ENCODE measurements around the gene PCP4. TPM values are rescaled to one million over a fixed set of nuclear protein-coding genes. Genes with fewer than 3 reads are reported as not detected.

Gene PCP4
- total and polyA plus RNA-seq, 3 experiments from 2014 or later, result not detected

DNA sequence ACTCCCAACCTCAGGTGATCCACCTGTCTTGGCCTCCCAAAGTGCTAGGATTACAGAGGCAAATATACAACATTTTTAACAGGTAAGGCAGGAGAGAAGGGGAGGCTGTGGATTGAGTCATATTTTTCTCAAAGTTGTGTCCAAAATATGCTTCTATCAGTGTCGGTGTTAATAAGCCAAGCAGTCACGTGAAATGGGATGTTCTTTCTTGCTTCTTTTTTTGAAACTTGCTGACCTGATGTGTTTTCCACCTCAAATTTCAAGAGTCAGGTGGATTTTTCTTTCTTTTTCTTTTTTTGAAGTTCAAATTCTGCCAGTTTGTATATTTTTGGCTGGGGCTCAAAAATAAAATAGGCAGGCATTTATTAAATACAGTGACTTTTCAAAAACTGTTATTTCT, 91.5 kb downstream of the PCP4 start:
- no peaks in the 10 kb centered on the region for H3K27me3 Mint-ChIP-seq
- ChIA-PET CTCF (no interaction called here), POLR2A (no interaction called here)
- H3K36me3 ChIP-seq (ENCODE audit: insufficient read depth, low read length), result no peaks in the 10 kb centered on the region
- no peak overlapping the region for H3K4me3 Mint-ChIP-seq
- no peaks in the 10 kb centered on the region for H3K27me3 ChIP-seq (ENCODE audit: insufficient read depth, low read length, poor library complexity, severe bottlenecking)
- H3K36me3 Mint-ChIP-seq, result no peaks in the 10 kb centered on the region
- H3K4me1 Mint-ChIP-seq, result no peaks in the 10 kb centered on the region
- no peak overlapping the region for H3K27ac ChIP-seq (ENCODE audit: low read depth, low read length)
- no peak overlapping the region for H3K4me3 ChIP-seq (ENCODE audit: low read length)
- H3K4me1 ChIP-seq (ENCODE audit: insufficient read depth, low read length), result no peaks in the 10 kb centered on the region
- no peak for DNase-seq
- H3K9me3 ChIP-seq (ENCODE audit: low read length), result no peaks in the 10 kb centered on the region
- H3K9me3 Mint-ChIP-seq, result peaks cover 9 to 23% (median 11%) of the 10 kb centered on the region in 5 donors
- no peak overlapping the region for H3K27ac Mint-ChIP-seq

DNA sequence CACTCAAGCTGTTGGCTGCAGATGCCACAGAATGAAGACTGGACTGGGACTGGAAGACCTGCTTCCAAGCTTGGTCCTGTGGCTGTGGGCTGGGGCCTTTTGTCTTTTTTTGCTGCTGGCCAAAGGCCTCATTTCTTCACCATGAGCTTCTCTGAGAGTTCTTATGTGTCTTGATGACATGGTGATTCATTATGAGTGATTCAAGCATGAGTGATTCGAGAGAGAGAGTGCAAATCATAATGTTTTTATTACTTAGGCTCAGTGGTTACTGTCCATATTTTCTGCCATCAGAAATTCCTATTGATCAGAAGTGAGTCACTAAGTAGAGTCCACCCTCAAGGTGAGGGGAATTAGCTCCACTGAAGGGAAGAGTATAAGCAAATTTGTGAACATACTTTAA, 94.0 kb downstream of the PCP4 start:
- POLR2A ChIA-PET, result no interaction called here
- Mint-ChIP-seq H3K9me3 (peaks cover 9 to 21% (median 13%) of the 10 kb centered on the region in 5 donors), H3K27me3 (no peaks in the 10 kb centered on the region), H3K36me3 (no peaks in the 10 kb centered on the region), H3K4me3 (no peak overlapping the region), H3K4me1 (no peaks in the 10 kb centered on the region), H3K27ac (no peak overlapping the region)
- DNase-seq, result no peak
- Histone ChIP-seq H3K27ac (ENCODE audit: low read depth, low read length) (no peak overlapping the region), H3K4me3 (ENCODE audit: low read length) (no peak overlapping the region), H3K4me1 (ENCODE audit: insufficient read depth, low read length) (no peaks in the 10 kb centered on the region), H3K27me3 (ENCODE audit: insufficient read depth, low read length, poor library complexity, severe bottlenecking) (no peaks in the 10 kb centered on the region), H3K36me3 (ENCODE audit: insufficient read depth, low read length) (no peaks in the 10 kb centered on the region), H3K9me3 (ENCODE audit: low read length) (no peaks in the 10 kb centered on the region)
- CTCF ChIA-PET, result no interaction called here

DNA sequence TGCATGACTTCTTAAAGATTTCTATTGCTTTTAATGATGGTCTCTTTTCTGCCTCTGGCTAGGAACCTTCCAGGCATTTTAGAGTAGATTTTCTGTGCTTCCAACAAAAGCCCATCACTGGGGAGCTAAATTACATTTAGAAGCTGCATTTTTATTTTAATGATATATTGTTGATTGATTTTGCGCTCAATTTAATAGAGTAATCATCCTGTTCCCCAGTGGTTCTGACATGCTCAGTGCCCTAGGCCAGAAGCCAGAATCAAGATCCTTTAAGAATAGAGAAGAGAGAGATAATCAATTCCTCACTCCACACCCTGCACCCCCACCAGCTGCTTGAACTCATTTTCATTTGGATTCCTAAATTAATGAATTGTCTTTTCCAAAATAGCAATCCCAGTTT, 97.8 kb downstream of the PCP4 start:
- no peaks in the 10 kb centered on the region for H3K36me3 Mint-ChIP-seq
- H3K36me3 ChIP-seq (ENCODE audit: insufficient read depth, low read length), result no peaks in the 10 kb centered on the region
- no peaks in the 10 kb centered on the region for H3K27me3 ChIP-seq (ENCODE audit: insufficient read depth, low read length, poor library complexity, severe bottlenecking)
- no peak overlapping the region for H3K27ac ChIP-seq (ENCODE audit: low read depth, low read length)
- DNase-seq, result no peak
- H3K4me1 ChIP-seq (ENCODE audit: insufficient read depth, low read length), result no peaks in the 10 kb centered on the region
- ChIA-PET POLR2A (no interaction called here), CTCF (no interaction called here)
- H3K27ac Mint-ChIP-seq, result no peak overlapping the region
- peaks cover 12 to 35% (median 18%) of the 10 kb centered on the region in 5 donors for H3K9me3 Mint-ChIP-seq
- H3K9me3 ChIP-seq (ENCODE audit: low read length), result no peaks in the 10 kb centered on the region
- H3K4me3 Mint-ChIP-seq, result no peak overlapping the region
- H3K4me1 Mint-ChIP-seq, result no peaks in the 10 kb centered on the region
- H3K27me3 Mint-ChIP-seq, result no peaks in the 10 kb centered on the region
- H3K4me3 ChIP-seq (ENCODE audit: low read length), result no peak overlapping the region

DNA sequence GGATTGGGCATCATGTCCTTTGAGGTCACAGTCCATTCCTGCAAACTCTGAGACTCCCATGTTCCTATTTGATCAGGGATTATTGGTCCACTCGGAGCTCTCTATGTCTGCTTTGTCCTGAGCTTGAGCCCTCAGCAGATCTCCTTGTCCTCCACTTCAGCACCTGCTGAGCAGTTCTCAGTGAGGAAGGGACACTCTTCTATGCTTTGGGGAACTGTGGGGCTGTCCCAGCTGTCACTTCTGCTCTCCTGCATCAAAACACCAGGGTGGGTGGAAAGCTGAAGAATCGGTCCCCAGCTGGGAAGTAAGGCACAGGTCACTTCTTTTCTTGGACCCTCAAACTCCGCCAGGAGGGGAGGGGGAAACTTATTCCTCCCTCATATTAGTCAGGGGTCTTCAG, 99.5 kb downstream of the PCP4 start:
- no peak overlapping the region for H3K4me3 Mint-ChIP-seq
- H3K9me3 Mint-ChIP-seq, result peaks cover 13 to 22% (median 14%) of the 10 kb centered on the region in 5 donors
- POLR2A ChIA-PET, result no interaction called here
- no peak for DNase-seq
- Histone ChIP-seq H3K27me3 (ENCODE audit: insufficient read depth, low read length, poor library complexity, severe bottlenecking) (no peaks in the 10 kb centered on the region), H3K36me3 (ENCODE audit: insufficient read depth, low read length) (no peaks in the 10 kb centered on the region), H3K4me1 (ENCODE audit: insufficient read depth, low read length) (no peaks in the 10 kb centered on the region), H3K9me3 (ENCODE audit: low read length) (no peaks in the 10 kb centered on the region), H3K4me3 (ENCODE audit: low read length) (no peak overlapping the region), H3K27ac (ENCODE audit: low read depth, low read length) (no peak overlapping the region)
- no peaks in the 10 kb centered on the region for H3K27me3 Mint-ChIP-seq
- no peak overlapping the region for H3K27ac Mint-ChIP-seq
- H3K4me1 Mint-ChIP-seq, result no peaks in the 10 kb centered on the region
- CTCF ChIA-PET, result no interaction called here
- H3K36me3 Mint-ChIP-seq, result no peaks in the 10 kb centered on the region

DNA sequence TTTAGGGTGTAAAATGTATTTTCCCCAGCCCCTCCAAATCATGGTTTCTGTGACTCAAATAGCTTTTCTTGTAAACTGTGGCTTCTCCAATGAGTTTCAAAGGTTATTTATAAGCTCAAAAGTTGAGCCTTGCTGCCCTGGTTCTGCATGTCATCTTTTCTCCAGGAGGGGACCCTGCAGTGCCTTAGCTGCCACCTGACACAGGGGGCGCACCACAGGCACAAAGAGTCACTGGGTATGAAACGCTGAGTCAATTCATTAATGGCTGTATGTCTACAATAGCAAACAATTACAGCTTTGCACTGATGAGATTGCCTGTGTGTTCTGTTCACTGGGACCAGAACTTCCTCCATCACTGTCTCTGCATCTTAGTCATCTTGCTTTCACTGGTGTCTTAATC, 100.8 kb downstream of the PCP4 start:
- no peaks in the 10 kb centered on the region for H3K4me1 ChIP-seq (ENCODE audit: insufficient read depth, low read length)
- DNase-seq, result no peak
- Mint-ChIP-seq H3K9me3 (peaks cover 7 to 17% (median 14%) of the 10 kb centered on the region in 5 donors), H3K27ac (no peak overlapping the region), H3K4me3 (no peak overlapping the region), H3K27me3 (no peaks in the 10 kb centered on the region), H3K4me1 (no peaks in the 10 kb centered on the region), H3K36me3 (no peaks in the 10 kb centered on the region)
- POLR2A ChIA-PET, result no interaction called here
- no peaks in the 10 kb centered on the region for H3K36me3 ChIP-seq (ENCODE audit: insufficient read depth, low read length)
- H3K27ac ChIP-seq (ENCODE audit: low read depth, low read length), result no peak overlapping the region
- no peaks in the 10 kb centered on the region for H3K27me3 ChIP-seq (ENCODE audit: insufficient read depth, low read length, poor library complexity, severe bottlenecking)
- H3K4me3 ChIP-seq (ENCODE audit: low read length), result no peak overlapping the region
- no peaks in the 10 kb centered on the region for H3K9me3 ChIP-seq (ENCODE audit: low read length)
- CTCF ChIA-PET, result no interaction called here

DNA sequence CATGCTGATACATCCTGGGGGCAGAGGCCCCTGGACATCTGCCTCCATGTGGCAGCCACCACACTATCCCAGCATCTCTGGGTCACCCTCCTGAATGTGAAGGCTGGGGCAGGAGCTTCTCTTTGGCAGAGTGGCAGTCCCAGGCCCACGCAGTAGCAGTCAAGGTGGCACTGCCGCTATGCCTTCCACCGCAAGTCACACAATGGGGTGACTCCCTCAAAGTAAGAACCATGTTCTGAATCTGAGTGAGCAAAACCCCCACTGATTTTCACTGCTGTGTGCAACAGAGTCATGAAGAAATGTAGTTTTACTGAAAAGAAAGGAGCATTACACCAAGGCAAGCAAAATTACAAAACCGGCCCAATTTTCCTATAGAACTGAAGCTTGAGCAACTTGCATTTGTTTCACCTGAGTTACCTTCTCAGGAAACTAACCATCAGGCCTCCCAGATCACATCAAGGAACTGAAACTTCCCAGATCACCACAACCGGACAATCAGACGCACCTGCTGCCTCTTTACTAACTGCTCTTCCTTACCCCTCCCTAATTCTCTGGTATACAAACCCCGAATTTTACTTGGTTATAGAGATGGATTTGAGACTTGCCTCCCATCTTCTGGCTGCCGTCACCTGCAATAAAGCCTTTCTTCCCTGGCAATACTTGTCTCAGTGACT, 102.6 kb downstream of the PCP4 start:
- Mint-ChIP-seq H3K27me3 (no peaks in the 10 kb centered on the region), H3K36me3 (no peaks in the 10 kb centered on the region), H3K27ac (no peak overlapping the region), H3K4me3 (no peak overlapping the region), H3K4me1 (no peaks in the 10 kb centered on the region), H3K9me3 (peaks cover 7 to 17% (median 13%) of the 10 kb centered on the region in 5 donors)
- POLR2A ChIA-PET, result no interaction called here
- DNase-seq, result no peak
- Histone ChIP-seq H3K4me1 (ENCODE audit: insufficient read depth, low read length) (no peaks in the 10 kb centered on the region), H3K27ac (ENCODE audit: low read depth, low read length) (no peak overlapping the region), H3K27me3 (ENCODE audit: insufficient read depth, low read length, poor library complexity, severe bottlenecking) (no peaks in the 10 kb centered on the region), H3K9me3 (ENCODE audit: low read length) (no peaks in the 10 kb centered on the region), H3K36me3 (ENCODE audit: insufficient read depth, low read length) (no peaks in the 10 kb centered on the region), H3K4me3 (ENCODE audit: low read length) (no peak overlapping the region)
- CTCF ChIA-PET, result no interaction called here

DNA sequence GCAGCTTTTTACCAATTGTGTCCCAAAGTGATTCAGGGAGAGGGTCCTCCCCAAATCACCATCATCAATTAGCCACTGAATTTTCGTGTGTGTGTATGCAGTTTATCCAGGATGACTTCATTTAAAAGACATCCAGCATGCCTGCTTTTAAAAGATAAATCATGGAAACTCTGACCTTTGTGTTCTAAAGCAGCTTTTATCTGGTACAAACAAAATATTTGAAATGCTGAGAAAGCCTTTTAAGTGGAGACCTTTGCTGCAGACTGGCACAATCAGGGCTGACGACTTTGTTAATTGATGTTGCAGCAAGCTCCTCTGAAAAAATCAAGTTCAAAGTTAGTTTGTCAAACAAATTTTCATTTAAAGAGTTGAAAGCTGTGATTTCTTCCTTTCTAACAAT, 104.7 kb downstream of the PCP4 start:
- H3K27ac ChIP-seq (ENCODE audit: low read depth, low read length), result no peak overlapping the region
- Mint-ChIP-seq H3K27me3 (peaks cover 3% of the 10 kb centered on the region in 2 donors), H3K9me3 (peaks cover 7 to 17% (median 12%) of the 10 kb centered on the region in 5 donors), H3K4me3 (no peak overlapping the region), H3K4me1 (no peaks in the 10 kb centered on the region), H3K27ac (no peak overlapping the region), H3K36me3 (no peaks in the 10 kb centered on the region)
- ChIA-PET CTCF (no interaction called here), POLR2A (no interaction called here)
- no peaks in the 10 kb centered on the region for H3K9me3 ChIP-seq (ENCODE audit: low read length)
- H3K4me3 ChIP-seq (ENCODE audit: low read length), result no peak overlapping the region
- no peaks in the 10 kb centered on the region for H3K36me3 ChIP-seq (ENCODE audit: insufficient read depth, low read length)
- no peaks in the 10 kb centered on the region for H3K4me1 ChIP-seq (ENCODE audit: insufficient read depth, low read length)
- DNase-seq, result no peak
- H3K27me3 ChIP-seq (ENCODE audit: insufficient read depth, low read length, poor library complexity, severe bottlenecking), result no peaks in the 10 kb centered on the region

DNA sequence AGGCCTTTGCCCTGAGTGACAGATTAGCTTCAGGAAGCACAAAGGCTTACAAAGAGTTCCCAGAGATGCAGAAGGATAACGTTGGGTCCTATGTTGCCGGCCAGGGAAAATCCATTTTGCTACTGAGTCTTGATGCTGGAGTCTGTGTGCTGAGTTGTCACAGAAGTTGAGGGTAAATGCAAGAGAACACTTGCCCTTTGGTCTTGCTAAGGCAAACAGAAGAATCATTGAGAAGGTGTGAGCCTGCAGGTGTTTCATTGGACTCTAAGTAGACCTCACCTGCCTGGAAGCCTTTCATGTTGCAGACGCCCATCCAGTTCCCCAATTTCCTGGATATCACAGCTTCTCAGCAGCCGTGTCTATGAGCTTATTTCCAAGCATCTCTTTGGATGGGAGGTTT, 105.2 kb downstream of the PCP4 start:
- Mint-ChIP-seq H3K9me3 (peaks cover 7 to 12% (median 11%) of the 10 kb centered on the region in 5 donors), H3K4me3 (no peak overlapping the region), H3K36me3 (no peaks in the 10 kb centered on the region), H3K27me3 (peaks cover 3% of the 10 kb centered on the region in 2 donors), H3K4me1 (no peaks in the 10 kb centered on the region), H3K27ac (no peak overlapping the region)
- ChIA-PET POLR2A (no interaction called here), CTCF (no interaction called here)
- Histone ChIP-seq H3K4me3 (ENCODE audit: low read length) (no peak overlapping the region), H3K27ac (ENCODE audit: low read depth, low read length) (no peak overlapping the region), H3K9me3 (ENCODE audit: low read length) (no peaks in the 10 kb centered on the region), H3K4me1 (ENCODE audit: insufficient read depth, low read length) (no peaks in the 10 kb centered on the region), H3K36me3 (ENCODE audit: insufficient read depth, low read length) (no peaks in the 10 kb centered on the region), H3K27me3 (ENCODE audit: insufficient read depth, low read length, poor library complexity, severe bottlenecking) (no peaks in the 10 kb centered on the region)
- no peak for DNase-seq
